Activated gamma-delta T cell treated with Interleukin-2 at 50 U/mL for 16 hours (primary cell): ENCODE data around the gene RELN.

Experiments
- DNase-seq: peaks from one replicate; pipeline ENCODE4 v3.0.0-alpha.2; 2020

The RELN gene

GRCh38 chr7:103711413-103711812, 278.0 kb downstream of the RELN start:
- DNase-seq = no peak

- DNase-seq = no peak
These were observed 279.2 kb downstream of the RELN start for GRCh38 chr7:103710247-103710646.

GRCh38 chr7:103706805-103707204, 282.7 kb downstream of the RELN start:
- DNase-seq = no peak

GRCh38 chr7:103705542-103705941, 283.9 kb downstream of the RELN start:
- no peak for DNase-seq

GRCh38 chr7:103704701-103705100, 284.8 kb downstream of the RELN start:
- no peak for DNase-seq

- DNase-seq = no peak
These were observed 286.5 kb downstream of the RELN start for GRCh38 chr7:103702982-103703381.

GRCh38 chr7:103702454-103702853, 287.0 kb downstream of the RELN start:
- DNase-seq = no peak

GRCh38 chr7:103699032-103699431, 290.4 kb downstream of the RELN start:
- no peak for DNase-seq

- DNase-seq = no peak
These were observed 291.4 kb downstream of the RELN start for GRCh38 chr7:103698064-103698463.

GRCh38 chr7:103695521-103695920, 293.9 kb downstream of the RELN start:
- DNase-seq = no peak

- DNase-seq = no peak
These were observed 295.2 kb downstream of the RELN start for GRCh38 chr7:103694304-103694703.

GRCh38 chr7:103691291-103691690, 298.2 kb downstream of the RELN start:
- no peak for DNase-seq

- no peak for DNase-seq
These were observed 299.1 kb downstream of the RELN start for GRCh38 chr7:103690242-103690974.

GRCh38 chr7:103689255-103689654, 300.2 kb downstream of the RELN start:
- DNase-seq = no peak

- no peak for DNase-seq
These were observed 301.5 kb downstream of the RELN start for GRCh38 chr7:103687951-103688350.

GRCh38 chr7:103687272-103687671, 302.2 kb downstream of the RELN start:
- DNase-seq = no peak

GRCh38 chr7:103686763-103687162, 302.7 kb downstream of the RELN start:
- no peak for DNase-seq

- no peak for DNase-seq
These were observed 303.4 kb downstream of the RELN start for GRCh38 chr7:103686064-103686463.

GRCh38 chr7:103685646-103686045, 303.8 kb downstream of the RELN start:
- no peak for DNase-seq

GRCh38 chr7:103683348-103683747, 306.1 kb downstream of the RELN start:
- DNase-seq = no peak

GRCh38 chr7:103680161-103681144, 309.0 kb downstream of the RELN start:
- no peak for DNase-seq

- DNase-seq = no peak
These were observed 310.0 kb downstream of the RELN start for GRCh38 chr7:103679151-103680132.
